Keratinocyte (primary cell): ENCODE measurements around the gene SLC6A9. TPM values are rescaled to one million over a fixed set of nuclear protein-coding genes. Genes with fewer than 3 reads are reported as not detected.

Experiments used
- DNase-seq: peaks from one replicate; pipeline ENCODE4 v3.0.0-alpha.2; 2011; ENCODE audit warnings: low read depth, missing footprints, low spot score
- FAIRE-seq: peaks from 2 replicates; lab custom pipeline; 2011; peaks lifted over from hg19 to GRCh38; lab: Jason Lieb, UNC
- H2AFZ ChIP-seq: 2 replicates; pipeline ENCODE4 v1.6.0; 2012; ENCODE audit warnings: low read length, control low read depth, inconsistent platforms; ENCODE audit not compliant: control insufficient read depth
- H3K27ac ChIP-seq: 2 replicates; pipeline ENCODE4 v1.5.1; 2011; ENCODE audit warnings: low read length; ENCODE audit not compliant: control insufficient read depth, insufficient read depth
- H3K27me3 ChIP-seq: 3 replicates; pipeline ENCODE4 v1.6.0; 2011; ENCODE audit warnings: low read length; ENCODE audit not compliant: control insufficient read depth, insufficient read depth; ENCODE audit errors: extremely low read depth
- H3K36me3 ChIP-seq, 2 experiments: 2 replicates in 1 of 2; 3 replicates in 1 of 2; pipeline ENCODE4 v1.5.1; 2011; ENCODE audit warnings: low read length in 2 of 2, mild to moderate bottlenecking in 1 of 2; ENCODE audit not compliant: control insufficient read depth in 2 of 2, insufficient read depth in 2 of 2; ENCODE audit errors: extremely low read depth in 1 of 2
- H3K4me1 ChIP-seq: 3 replicates; pipeline ENCODE4 v1.5.1; 2011; ENCODE audit warnings: low read length; ENCODE audit not compliant: control insufficient read depth, insufficient read depth; ENCODE audit errors: extremely low read depth
- H3K4me2 ChIP-seq: 3 replicates; pipeline ENCODE4 v1.6.0; 2011; ENCODE audit warnings: low read depth, low read length; ENCODE audit not compliant: control insufficient read depth, insufficient read depth; ENCODE audit errors: extremely low read depth
- H3K4me3 ChIP-seq, 3 experiments: fragments of 200-600 bp in 1 of 3; sonication (generic) in 1 of 3; 2 replicates in 2 of 3; 3 replicates in 1 of 3; pipeline ENCODE4 v1.5.1; 2011 to 2016; ENCODE audit warnings: low read length in 3 of 3, mild to moderate bottlenecking in 3 of 3, control low read depth in 2 of 3, inconsistent platforms in 1 of 3, low read depth in 1 of 3, mixed read lengths in 1 of 3, mixed run types in 1 of 3, moderate library complexity in 1 of 3; ENCODE audit not compliant: control insufficient read depth in 2 of 3, insufficient read depth in 2 of 3; ENCODE audit errors: extremely low read depth in 1 of 3
- H3K79me2 ChIP-seq: 2 replicates; pipeline ENCODE4 v1.6.0; 2012; ENCODE audit warnings: low read length; ENCODE audit not compliant: control insufficient read depth, insufficient read depth
- H3K9ac ChIP-seq: 3 replicates; pipeline ENCODE4 v1.6.0; 2011; ENCODE audit warnings: low read length; ENCODE audit not compliant: control insufficient read depth, insufficient read depth; ENCODE audit errors: extremely low read depth
- H3K9me1 ChIP-seq: 3 replicates; pipeline ENCODE4 v1.6.0; 2011; ENCODE audit warnings: low read length; ENCODE audit not compliant: control insufficient read depth, insufficient read depth; ENCODE audit errors: extremely low read depth
- H3K9me3 ChIP-seq: 2 replicates; pipeline ENCODE4 v1.5.1; 2012; ENCODE audit warnings: low read depth, low read length; ENCODE audit not compliant: control insufficient read depth
- H4K20me1 ChIP-seq: 3 replicates; pipeline ENCODE4 v1.6.0; 2011; ENCODE audit warnings: low read length; ENCODE audit not compliant: control insufficient read depth, insufficient read depth; ENCODE audit errors: extremely low read depth
- CTCF ChIP-seq, 3 experiments: IDR thresholded peaks in 1 of 3; conservative IDR thresholded peaks in 1 of 3; optimal IDR thresholded peaks in 1 of 3; 2 replicates in 2 of 3; 3 replicates in 1 of 3; pipeline versions ENCODE3 to v1.5.1; 2011; ENCODE audit warnings: low read length in 3 of 3, mild to moderate bottlenecking in 3 of 3, moderate library complexity in 2 of 3, control low read depth in 1 of 3, inconsistent platforms in 1 of 3; ENCODE audit not compliant: insufficient read depth in 2 of 3; ENCODE audit errors: extremely low read depth in 1 of 3
- EZH2 ChIP-seq: IDR thresholded peaks from one replicate; pipeline ENCODE4 v1.6.1; 2012; ENCODE audit warnings: inconsistent platforms, mild to moderate bottlenecking, low read length, moderate library complexity
- dilution Hi-C: fragments of 300-500 bp; cut with MboI; formaldehyde crosslinking; loops from one replicate; pipeline ENCODE4 v1.7.0; 2020; ENCODE audit warnings: low sequenced_read_pairs; ENCODE audit not compliant: extremely low pct_ligation_motif_present
- polyA minus RNA-seq, 3 experiments: library from RNA; depleted of rRNA, polyadenylated mRNA; stranded (reverse); fragments of >200 nt; gene quantifications; 1 replicate in 1 of 3; 2 replicates in 1 of 3; 3 replicates in 1 of 3; pipeline ENCODE4 v1.2.3, GENCODE V29; 2011
- polyA plus RNA-seq, 5 experiments: library from polyadenylated mRNA; depleted of rRNA in 3 of 5; stranded (reverse) in 3 of 5; stranded (forward) in 1 of 5; unstranded in 1 of 5; fragments of >200 nt; gene quantifications; 1 replicate in 1 of 5; 2 replicates in 3 of 5; 3 replicates in 1 of 5; pipeline versions ENCODE4 v1.2.1 to v1.2.3, GENCODE V29; 2011 to 2012; ENCODE audit warnings: missing spikeins in 2 of 5, low read depth in 1 of 5, low replicate concordance in 1 of 5

The SLC6A9 gene
- polyA plus RNA-seq (4.3 to 7.5 TPM (median 5.3 TPM) in 3 replicates), polyA minus RNA-seq (9.1 to 24.4 TPM (median 10.9 TPM) in 3 replicates)
- 5.0 TPM for polyA plus RNA-seq (2011; ENCODE audit: low read depth)
- polyA plus RNA-seq (2011; cell fraction: cytosol; rRNA removed), result 3.5 and 4.5 TPM in 2 replicates
- 12.6 and 13.2 TPM in 2 replicates for polyA plus RNA-seq (2011; cell fraction: nucleus; rRNA removed)
- 10.8 and 23.3 TPM in 2 replicates for polyA plus RNA-seq (2012; ENCODE audit: low replicate concordance)
- polyA minus RNA-seq (2011; cell fraction: cytosol; rRNA and poly(A)+ RNA removed), result 12.3 TPM
- polyA minus RNA-seq (2011; cell fraction: nucleus; rRNA and poly(A)+ RNA removed), result 11.6 TPM in 2 replicates

- H3K9me3 ChIP-seq, result no peaks in the 10 kb centered on the region
- peaks cover 0 to 7% of the 10 kb centered on the region in 2 experiments for H3K36me3 ChIP-seq
- H3K9ac ChIP-seq, result peak within 1 kb of the TSS; percentile 86
- H3K27me3 ChIP-seq, result no peaks in the 10 kb centered on the region
- no peaks in the 10 kb centered on the region for H4K20me1 ChIP-seq
- peak within 1 kb of the TSS; percentile 69 for H3K27ac ChIP-seq
- H3K9me1 ChIP-seq, result peaks cover 2% of the 10 kb centered on the region
- dilution Hi-C loops, result no loop called here
- peak within 1 kb of the TSS; percentile 69 for H3K4me2 ChIP-seq
- FAIRE-seq (peak; percentile 67), DNase-seq (peak; percentile 38)
- peaks cover 34% of the 10 kb centered on the region for H3K4me1 ChIP-seq
- peak within 1 kb of the TSS; percentile 35 for H2AFZ ChIP-seq
- H3K79me2 ChIP-seq, result no peaks in the 10 kb centered on the region
- H3K4me3 ChIP-seq, result peak within 1 kb of the TSS; percentile 64 to 81 (median 78)
- TF ChIP-seq EZH2, result no peak
- TF ChIP-seq CTCF (optimal IDR thresholded peaks at IDR 0.05 in 1 of 3, IDR thresholded peaks at IDR 0.05 in 1 of 3, conservative IDR thresholded peaks at IDR 0.05 in 1 of 3; ENCODE audit: extremely low read depth in 1 of 3, insufficient read depth in 2 of 3, low read length in 3 of 3), result no peak
These were observed at the start of gene SLC6A9 for GRCh38 chr1:44031252-44032169. TSS of gene SLC6A9 (minus strand) at chr1:44031462. CDS start at chr1:44024277, 7,185 bp downstream.

GRCh38 chr1:44079566-44079965 is 48.3 kb upstream of the SLC6A9 start:
- H3K4me3 ChIP-seq, result no peak overlapping the region
- H3K4me1 ChIP-seq, result no peaks in the 10 kb centered on the region
- no peaks in the 10 kb centered on the region for H3K79me2 ChIP-seq
- no peaks in the 10 kb centered on the region for H4K20me1 ChIP-seq
- H2AFZ ChIP-seq, result no peak overlapping the region
- no peak overlapping the region for H3K27ac ChIP-seq
- DNase-seq, result no peak
- H3K36me3 ChIP-seq, result no peaks in the 10 kb centered on the region
- no peak for TF ChIP-seq EZH2
- TF ChIP-seq CTCF (optimal IDR thresholded peaks at IDR 0.05 in 1 of 3, IDR thresholded peaks at IDR 0.05 in 1 of 3, conservative IDR thresholded peaks at IDR 0.05 in 1 of 3; ENCODE audit: extremely low read depth in 1 of 3, insufficient read depth in 2 of 3, low read length in 3 of 3), result no peak
- FAIRE-seq, result no peak
- H3K9me3 ChIP-seq, result no peaks in the 10 kb centered on the region
- no peak overlapping the region for H3K4me2 ChIP-seq
- H3K9me1 ChIP-seq, result no peaks in the 10 kb centered on the region
- H3K9ac ChIP-seq, result no peak overlapping the region
- no peaks in the 10 kb centered on the region for H3K27me3 ChIP-seq
- dilution Hi-C loops, result no loop called here
